ENCODE results near the gene CFDP1.

Gene CFDP1

DNA sequence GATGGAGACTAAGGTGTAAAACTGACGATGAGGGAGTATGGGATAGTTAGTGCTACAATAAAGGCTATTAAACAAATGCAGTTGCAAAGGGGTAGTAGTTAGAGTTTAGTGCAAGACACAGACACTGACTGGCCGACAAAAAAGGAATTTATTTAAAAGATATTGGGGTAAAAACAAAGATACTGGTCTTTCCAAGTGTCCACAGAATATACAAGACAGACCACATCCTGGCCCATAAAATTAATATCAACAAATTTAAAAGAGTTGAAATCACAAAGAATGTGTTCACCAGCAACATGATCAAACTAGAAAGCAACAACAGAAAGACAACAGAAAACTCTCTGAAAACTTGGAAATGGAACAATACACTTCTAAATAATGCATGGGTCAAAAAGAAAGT, 54.7 kb downstream of the CFDP1 start:
- Histone ChIP-seq H3K36me3 (ENCODE audit: control insufficient read depth, low read length) (peaks cover 10% of the 10 kb centered on the region), H3K27me3 (ENCODE audit: control insufficient read depth, low read length) (no peaks in the 10 kb centered on the region), H3K9me2 (replicated peaks; ENCODE audit: control insufficient read depth, low read length) (no peaks in the 10 kb centered on the region), H3K9me3 (ENCODE audit: control insufficient read depth, insufficient read depth, low read length) (no peaks in the 10 kb centered on the region), H4K20me1 (ENCODE audit: control insufficient read depth, insufficient read depth, low read depth, low read length) (no peaks in the 10 kb centered on the region), H3K27ac (ENCODE audit: low read depth, low read length) (no peak overlapping the region), H3F3A (ENCODE audit: control insufficient read depth, insufficient read depth) (no peaks in the 10 kb centered on the region), H3K4me1 (ENCODE audit: control insufficient read depth, low read length) (peaks cover 19% of the 10 kb centered on the region), H3K4me2 (ENCODE audit: low read length) (no peak overlapping the region), H3K79me2 (ENCODE audit: control insufficient read depth, low read length) (no peaks in the 10 kb centered on the region), H3K4me3 (ENCODE audit: low read length) (no peak overlapping the region)
- no peak for TF ChIP-seq CTCF (IDR thresholded peaks at IDR 0.05; ENCODE audit: low read depth, low read length, poor library complexity, severe bottlenecking)
- TF ChIP-seq EZH2phosphoT487 (IDR thresholded peaks at IDR 0.05; ENCODE audit: borderline replicate concordance, low read length) = no peak

DNA sequence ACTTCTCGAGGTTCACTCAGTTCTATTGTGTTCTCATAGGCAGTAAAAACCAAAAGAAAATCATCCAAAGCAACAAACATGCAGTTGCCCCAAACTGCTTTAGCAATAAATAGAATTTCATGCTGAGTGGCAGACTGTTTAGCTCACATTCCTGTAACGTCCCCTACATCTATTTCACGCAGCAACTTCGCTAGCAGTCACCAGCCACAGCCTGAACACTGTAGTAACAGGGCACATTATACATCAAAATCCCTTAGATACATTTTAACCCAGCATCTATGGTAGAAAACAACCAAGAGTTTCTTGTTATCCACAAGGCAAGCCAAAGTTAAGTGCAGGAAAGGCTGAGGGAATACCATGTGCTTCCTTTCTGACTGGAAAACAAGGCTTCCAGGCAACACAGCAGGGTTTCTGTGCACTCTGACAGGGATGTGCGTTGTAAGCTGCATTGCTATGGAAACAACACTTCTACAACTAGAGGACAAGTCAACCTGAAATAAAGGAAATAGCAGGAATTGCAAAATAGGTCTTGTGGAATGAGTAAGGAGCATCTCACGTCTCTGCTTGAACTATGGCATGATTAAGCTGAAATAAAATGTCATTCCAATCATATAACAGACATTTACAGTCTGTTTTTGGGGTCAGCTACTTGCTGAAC, 55.4 kb downstream of the CFDP1 start:
- Histone ChIP-seq H3K27me3 (ENCODE audit: control insufficient read depth, low read length) (no peaks in the 10 kb centered on the region), H3K9me3 (ENCODE audit: control insufficient read depth, insufficient read depth, low read length) (no peaks in the 10 kb centered on the region), H4K20me1 (ENCODE audit: control insufficient read depth, insufficient read depth, low read depth, low read length) (no peaks in the 10 kb centered on the region), H3K27ac (ENCODE audit: low read depth, low read length) (no peak overlapping the region), H3F3A (ENCODE audit: control insufficient read depth, insufficient read depth) (no peaks in the 10 kb centered on the region), H3K36me3 (ENCODE audit: control insufficient read depth, low read length) (peaks cover 10% of the 10 kb centered on the region), H3K4me2 (ENCODE audit: low read length) (no peak overlapping the region), H3K4me1 (ENCODE audit: control insufficient read depth, low read length) (peaks cover 19% of the 10 kb centered on the region), H3K9me2 (replicated peaks; ENCODE audit: control insufficient read depth, low read length) (no peaks in the 10 kb centered on the region), H3K79me2 (ENCODE audit: control insufficient read depth, low read length) (no peaks in the 10 kb centered on the region), H3K4me3 (ENCODE audit: low read length) (no peak overlapping the region)
- TF ChIP-seq EZH2phosphoT487 (IDR thresholded peaks at IDR 0.05; ENCODE audit: borderline replicate concordance, low read length) (no peak), CTCF (IDR thresholded peaks at IDR 0.05; ENCODE audit: low read depth, low read length, poor library complexity, severe bottlenecking) (no peak)

DNA sequence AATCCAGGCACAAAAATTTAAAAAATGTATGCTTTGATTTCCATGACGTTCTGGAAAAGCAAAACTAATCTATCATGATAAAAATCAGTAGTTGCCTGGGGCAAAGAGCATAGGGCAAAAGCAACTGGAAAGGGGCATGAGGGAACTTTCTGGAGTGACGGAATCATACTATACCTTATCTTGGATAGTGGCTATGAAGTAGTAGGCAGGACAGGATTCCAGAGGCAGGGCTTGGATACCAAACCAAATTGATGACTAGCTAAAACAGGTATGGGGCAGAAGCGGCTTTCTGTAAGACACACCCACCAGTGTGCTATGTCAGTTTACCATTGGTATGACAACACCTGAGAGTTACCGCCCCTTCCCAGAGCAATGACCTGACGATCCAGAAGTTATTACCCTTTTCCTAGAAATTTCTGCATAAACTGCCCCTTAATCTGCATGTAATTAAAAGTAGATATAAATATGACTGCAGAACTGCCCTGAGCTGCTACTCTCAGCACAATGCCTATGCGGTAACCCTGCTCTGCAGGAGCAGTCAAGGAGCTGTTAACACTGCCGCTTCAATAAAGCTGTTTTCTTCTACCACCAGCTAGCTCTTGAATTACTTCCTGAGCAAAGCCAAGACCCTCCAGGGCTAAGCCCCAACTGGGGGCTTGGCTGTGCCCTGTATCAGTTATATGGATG, 56.7 kb downstream of the CFDP1 start:
- no peak for TF ChIP-seq EZH2phosphoT487 (IDR thresholded peaks at IDR 0.05; ENCODE audit: borderline replicate concordance, low read length)
- H3K27me3 ChIP-seq (ENCODE audit: control insufficient read depth, low read length) = no peaks in the 10 kb centered on the region
- peaks cover 10% of the 10 kb centered on the region for H3K36me3 ChIP-seq (ENCODE audit: control insufficient read depth, low read length)
- no peaks in the 10 kb centered on the region for H3F3A ChIP-seq (ENCODE audit: control insufficient read depth, insufficient read depth)
- no peak overlapping the region for H3K4me2 ChIP-seq (ENCODE audit: low read length)
- no peaks in the 10 kb centered on the region for H3K9me2 ChIP-seq (replicated peaks; ENCODE audit: control insufficient read depth, low read length)
- H3K9me3 ChIP-seq (ENCODE audit: control insufficient read depth, insufficient read depth, low read length) = no peaks in the 10 kb centered on the region
- peaks cover 27% of the 10 kb centered on the region for H3K4me1 ChIP-seq (ENCODE audit: control insufficient read depth, low read length)
- H3K79me2 ChIP-seq (ENCODE audit: control insufficient read depth, low read length) = no peaks in the 10 kb centered on the region
- H3K27ac ChIP-seq (ENCODE audit: low read depth, low read length) = no peak overlapping the region
- no peaks in the 10 kb centered on the region for H4K20me1 ChIP-seq (ENCODE audit: control insufficient read depth, insufficient read depth, low read depth, low read length)
- no peak overlapping the region for H3K4me3 ChIP-seq (ENCODE audit: low read length)

- H3F3A ChIP-seq (ENCODE audit: control insufficient read depth, insufficient read depth) = no peaks in the 10 kb centered on the region
- H4K20me1 ChIP-seq (ENCODE audit: control insufficient read depth, insufficient read depth, low read depth, low read length) = no peaks in the 10 kb centered on the region
- no peak overlapping the region for H3K27ac ChIP-seq (ENCODE audit: low read depth, low read length)
- no peaks in the 10 kb centered on the region for H3K9me2 ChIP-seq (replicated peaks; ENCODE audit: control insufficient read depth, low read length)
- no peaks in the 10 kb centered on the region for H3K79me2 ChIP-seq (ENCODE audit: control insufficient read depth, low read length)
- no peaks in the 10 kb centered on the region for H3K9me3 ChIP-seq (ENCODE audit: control insufficient read depth, insufficient read depth, low read length)
- no peaks in the 10 kb centered on the region for H3K27me3 ChIP-seq (ENCODE audit: control insufficient read depth, low read length)
- no peak for TF ChIP-seq EZH2phosphoT487 (IDR thresholded peaks at IDR 0.05; ENCODE audit: borderline replicate concordance, low read length)
- no peak for TF ChIP-seq CTCF (IDR thresholded peaks at IDR 0.05; ENCODE audit: low read depth, low read length, poor library complexity, severe bottlenecking)
- H3K4me1 ChIP-seq (ENCODE audit: control insufficient read depth, low read length) = peaks cover 14% of the 10 kb centered on the region
- no peak overlapping the region for H3K4me3 ChIP-seq (ENCODE audit: low read length)
- H3K4me2 ChIP-seq (ENCODE audit: low read length) = no peak overlapping the region
- H3K36me3 ChIP-seq (ENCODE audit: control insufficient read depth, low read length) = peaks cover 8% of the 10 kb centered on the region
Observed at GRCh38 chr16:75374388-75374787, 58.9 kb downstream of the CFDP1 start.

Data from DOHH2 (cell line).